IPS DF 19.7 (cell line): ENCODE measurements around the gene TMEM203.
A peak's percentile ranks its signal among the peaks of the same experiment; 100 is the strongest.

Experiments
- DNase-seq: peaks from one replicate; pipeline ENCODE4 v3.0.0-alpha.2; 2013; ENCODE audit warnings: low read depth, low spot score

Gene TMEM203

GRCh38 chr9:137219757-137220316, 14.4 kb upstream of the TMEM203 start:
- no peak for DNase-seq

- no peak for DNase-seq
Observed at GRCh38 chr9:137218754-137219271, 13.4 kb upstream of the TMEM203 start.

GRCh38 chr9:137218212-137218753, 12.8 kb upstream of the TMEM203 start:
- DNase-seq: no peak

GRCh38 chr9:137217276-137218211, 12.1 kb upstream of the TMEM203 start:
- no peak for DNase-seq

- no peak for DNase-seq
Observed at GRCh38 chr9:137216188-137216965, 10.9 kb upstream of the TMEM203 start.

- DNase-seq: no peak
Observed at GRCh38 chr9:137215196-137215986, 9.9 kb upstream of the TMEM203 start.

- DNase-seq: no peak
Observed at GRCh38 chr9:137214620-137215019, 9.2 kb upstream of the TMEM203 start.

GRCh38 chr9:137213160-137214060, 8.0 kb upstream of the TMEM203 start:
- DNase-seq: no peak

GRCh38 chr9:137212520-137212919, 7.1 kb upstream of the TMEM203 start:
- no peak for DNase-seq

GRCh38 chr9:137211532-137211931, 6.1 kb upstream of the TMEM203 start:
- DNase-seq: no peak

- DNase-seq: no peak
Observed at GRCh38 chr9:137206602-137207001, 1.2 kb upstream of the TMEM203 start.

- DNase-seq: no peak
Observed at GRCh38 chr9:137204731-137205125, 720 bp downstream of the TMEM203 start.

GRCh38 chr9:137202966-137203365, 2.5 kb downstream of the TMEM203 start:
- no peak for DNase-seq

- no peak for DNase-seq
Observed at GRCh38 chr9:137201205-137201868, 4.1 kb downstream of the TMEM203 start.

- peak; percentile 95 for DNase-seq
Observed at GRCh38 chr9:137200311-137201204, 4.9 kb downstream of the TMEM203 start, which contains the start of gene TPRN. TPRN (minus strand) TSS chr9:137200741; CDS start chr9:137200711, 30 bp downstream.

GRCh38 chr9:137199411-137200121, 5.9 kb downstream of the TMEM203 start:
- DNase-seq: no peak

GRCh38 chr9:137198902-137199283, 6.6 kb downstream of the TMEM203 start:
- no peak for DNase-seq
